Transverse colon (tissue), 4 donors: ENCODE measurements around the gene FLOT2. TPM values are rescaled to one million over a fixed set of nuclear protein-coding genes. Genes with fewer than 3 reads are reported as not detected.
A peak's percentile ranks its signal among the peaks of the same experiment; 100 is the strongest.

ENCODE experiments used
- DNase-seq: peaks from one replicate; pipeline ENCODE4 v3.0.0-alpha.2; 2019
- H3K27ac ChIP-seq, 4 donors: fragments of 200-600 bp; sonication (generic); 2 replicates each; pipeline ENCODE4 v1.5.1; 2016 to 2018; ENCODE audit warnings: inconsistent platforms in 4 of 4
- H3K27me3 ChIP-seq: fragments of 200-600 bp; sonication (generic); 2 replicates; pipeline ENCODE4 v1.5.1; 2017; ENCODE audit warnings: inconsistent platforms
- H3K36me3 ChIP-seq, 4 donors: fragments of 200-600 bp; sonication (generic); 2 replicates each; pipeline ENCODE4 v1.5.1; 2017 to 2019; ENCODE audit warnings: inconsistent platforms in 4 of 4
- H3K4me1 ChIP-seq, 4 donors: fragments of 200-600 bp; sonication (generic); 2 replicates each; pipeline ENCODE4 v1.5.1; 2017 to 2020; ENCODE audit warnings: inconsistent platforms in 4 of 4
- H3K4me3 ChIP-seq, 4 donors: fragments of 200-600 bp; sonication (generic); 1 replicate in 1 of 4; 2 replicates in 3 of 4; pipeline versions ENCODE4 v1.5.1 to v1.6.1; 2017 to 2019; ENCODE audit warnings: inconsistent platforms in 4 of 4
- H3K9me3 ChIP-seq, 2 donors: fragments of 200-600 bp; sonication (generic); 2 replicates each; pipeline ENCODE4 v1.5.1; 2017 to 2019; ENCODE audit warnings: inconsistent platforms in 2 of 2
- EP300 ChIP-seq: sonication (generic); formaldehyde crosslinking; IDR thresholded peaks from one replicate; pipeline ENCODE4 v1.6.1; 2017; ENCODE audit warnings: antibody characterized with exemption, low read depth
- POLR2A ChIP-seq: fragments of 450-650 bp; IDR thresholded peaks from one replicate; pipeline ENCODE4 v1.6.1; 2016; ENCODE audit warnings: antibody characterized with exemption, mild to moderate bottlenecking, moderate library complexity
- POLR2AphosphoS5 ChIP-seq, 3 donors: sonication (generic); formaldehyde crosslinking; IDR thresholded peaks; one replicate each; pipeline ENCODE4 v1.6.1; 2016; ENCODE audit warnings: antibody characterized with exemption in 3 of 3
- WGBS, 2 donors: methylation state at CpG; one replicate each; pipeline ENCODE4 v1.1.5; 2018; ENCODE audit warnings: low coverage in 1 of 2; 5-methylcytosine and 5-hydroxymethylcytosine counted together
- in situ Hi-C, 4 donors: fragments of 200-750 bp; cut with MboI; loops; one replicate each; pipeline versions ENCODE4 v1.15.0 to v1.15.1; 2017; ENCODE audit warnings: low sequenced_read_pairs in 3 of 4, low pct_ligation_motif_present in 1 of 4, low pct_unique_long_range_greater_than_20kb in 1 of 4
- intact Hi-C: fragments of 100-400 bp; cut with DNase I; formaldehyde crosslinking; loops from one replicate; pipeline ENCODE4 v1.15.1; 2023; ENCODE audit warnings: low total_unique reads
- total RNA-seq, 4 donors: library from RNA; depleted of rRNA; stranded (reverse); fragments of >200 nt; gene quantifications; one replicate each; pipeline ENCODE4 v1.1.0, GENCODE V29; 2016
- TF ChIP-seq, protein P1 (sequence below), 5 experiments: fragments of 200-600 bp in 3 of 5; fragments of 450-650 bp in 2 of 5; sonication (generic) in 3 of 5; IDR thresholded peaks; 1 replicate in 2 of 5; 2 replicates in 3 of 5; pipeline ENCODE4 v1.5.1; 2016 to 2017; ENCODE audit warnings: antibody characterized with exemption in 5 of 5, inconsistent platforms in 3 of 5, mild to moderate bottlenecking in 2 of 5, moderate library complexity in 1 of 5

Gene FLOT2
- total RNA-seq, 4 donors from 2014 or later, result 35.8 to 95.8 (median 46.5) TPM

DNA sequence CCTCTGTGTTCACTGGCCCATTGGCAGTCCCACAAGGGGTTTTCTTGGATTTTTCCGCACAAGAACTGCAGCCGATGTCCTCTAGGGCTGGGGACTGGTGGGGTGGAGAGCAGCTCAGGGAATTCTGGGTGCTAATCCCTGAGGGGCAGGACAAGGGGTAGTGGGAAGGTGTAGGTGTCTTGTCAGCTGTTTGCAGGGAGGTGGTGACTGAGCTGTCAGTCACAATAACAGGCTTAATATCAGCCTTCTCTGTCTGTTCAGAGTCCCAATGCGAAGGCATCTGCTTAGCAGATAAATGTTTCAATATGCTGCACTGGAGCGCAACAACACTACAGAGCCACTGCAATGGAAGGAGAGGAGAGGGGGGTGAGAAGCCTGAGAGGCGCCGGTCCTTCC, 15.4 kb upstream of the FLOT2 start:
- Histone ChIP-seq H3K27me3 (no peaks in the 10 kb centered on the region), H3K9me3 (no peaks in the 10 kb centered on the region), H3K36me3 (peaks cover 0 to 76% (median 29%) of the 10 kb centered on the region in 4 donors), H3K4me3 (no peak overlapping the region), H3K4me1 (peaks cover 16 to 26% (median 20%) of the 10 kb centered on the region in 4 donors), H3K27ac (peak overlapping the region; percentile 21 to 57 (median 52))
- in situ Hi-C loops, result loop anchor here in 3 of 4 donors (10.0 to 25.0 kb wide), 2 partner anchors 151 to 158 kb away; no protein-coding TSS in a partner anchor
- intact Hi-C loops, result no loop called here
- no peak for DNase-seq
- 93 to 100% methylated on average over 3 to 6 of the region's 6 CpGs for WGBS, 2 donors
- TF ChIP-seq POLR2A, result no peak
- no peak for TF ChIP-seq POLR2AphosphoS5 (IDR thresholded peaks at IDR 0.05)
- TF ChIP-seq EP300, result no peak

DNA sequence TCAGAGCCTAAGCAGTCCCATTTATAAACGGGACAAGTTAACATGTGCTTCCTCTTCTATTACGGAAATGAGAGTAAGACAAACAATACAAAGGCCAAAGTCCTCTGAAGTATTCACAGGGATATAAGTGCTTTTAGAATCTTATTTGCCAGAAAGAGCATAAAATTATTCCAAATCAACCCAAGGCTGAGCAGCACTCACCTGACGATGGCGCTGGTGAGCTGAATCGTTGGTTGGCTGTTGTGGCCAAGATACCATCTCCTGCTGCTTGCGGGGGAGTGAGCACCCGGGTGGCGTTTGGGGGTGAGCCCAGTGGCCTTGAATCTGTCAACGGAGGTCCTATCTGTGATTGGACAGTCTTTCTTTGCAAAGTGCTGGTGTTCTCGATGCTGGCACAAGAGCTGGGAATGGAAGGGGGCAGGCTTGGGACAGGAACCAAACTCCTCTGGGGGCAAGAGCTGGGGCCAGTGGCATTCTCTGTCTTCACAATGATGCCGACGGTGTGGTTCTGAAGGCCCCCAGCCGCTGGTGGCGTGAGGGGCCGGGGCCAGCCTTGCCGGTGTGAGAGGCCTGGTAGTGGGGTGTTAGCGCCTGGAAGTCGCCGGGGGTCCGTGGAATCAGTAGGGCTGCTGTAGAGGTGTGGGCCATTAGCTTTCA, 14.9 kb upstream of the FLOT2 start:
- TF ChIP-seq EP300, result no peak
- TF ChIP-seq POLR2A, result no peak
- TF ChIP-seq, protein P1, sequence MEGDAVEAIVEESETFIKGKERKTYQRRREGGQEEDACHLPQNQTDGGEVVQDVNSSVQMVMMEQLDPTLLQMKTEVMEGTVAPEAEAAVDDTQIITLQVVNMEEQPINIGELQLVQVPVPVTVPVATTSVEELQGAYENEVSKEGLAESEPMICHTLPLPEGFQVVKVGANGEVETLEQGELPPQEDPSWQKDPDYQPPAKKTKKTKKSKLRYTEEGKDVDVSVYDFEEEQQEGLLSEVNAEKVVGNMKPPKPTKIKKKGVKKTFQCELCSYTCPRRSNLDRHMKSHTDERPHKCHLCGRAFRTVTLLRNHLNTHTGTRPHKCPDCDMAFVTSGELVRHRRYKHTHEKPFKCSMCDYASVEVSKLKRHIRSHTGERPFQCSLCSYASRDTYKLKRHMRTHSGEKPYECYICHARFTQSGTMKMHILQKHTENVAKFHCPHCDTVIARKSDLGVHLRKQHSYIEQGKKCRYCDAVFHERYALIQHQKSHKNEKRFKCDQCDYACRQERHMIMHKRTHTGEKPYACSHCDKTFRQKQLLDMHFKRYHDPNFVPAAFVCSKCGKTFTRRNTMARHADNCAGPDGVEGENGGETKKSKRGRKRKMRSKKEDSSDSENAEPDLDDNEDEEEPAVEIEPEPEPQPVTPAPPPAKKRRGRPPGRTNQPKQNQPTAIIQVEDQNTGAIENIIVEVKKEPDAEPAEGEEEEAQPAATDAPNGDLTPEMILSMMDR (IDR thresholded peaks at IDR 0.05), result peak; percentile 38 to 60 (median 51)
- TF ChIP-seq POLR2AphosphoS5 (IDR thresholded peaks at IDR 0.05), result peak in 1 of 3 donors; percentile 21
- intact Hi-C loops, result no loop called here
- DNase-seq, result peak; percentile 68
- Histone ChIP-seq H3K9me3 (no peaks in the 10 kb centered on the region), H3K36me3 (peaks cover 0 to 70% (median 26%) of the 10 kb centered on the region in 4 donors), H3K27ac (peak overlapping the region; percentile 33 to 57 (median 52)), H3K4me1 (peaks cover 17 to 32% (median 25%) of the 10 kb centered on the region in 4 donors), H3K27me3 (no peaks in the 10 kb centered on the region), H3K4me3 (no peak overlapping the region)
- 70% methylated on average over 20 of the region's 20 CpGs; no CpG with 5 or more reads in 1 of the 2 donors for WGBS, 2 donors
- in situ Hi-C loops, result loop anchor here in 3 of 4 donors (10.0 to 25.0 kb wide), 2 partner anchors 150 to 158 kb away; no protein-coding TSS in a partner anchor

DNA sequence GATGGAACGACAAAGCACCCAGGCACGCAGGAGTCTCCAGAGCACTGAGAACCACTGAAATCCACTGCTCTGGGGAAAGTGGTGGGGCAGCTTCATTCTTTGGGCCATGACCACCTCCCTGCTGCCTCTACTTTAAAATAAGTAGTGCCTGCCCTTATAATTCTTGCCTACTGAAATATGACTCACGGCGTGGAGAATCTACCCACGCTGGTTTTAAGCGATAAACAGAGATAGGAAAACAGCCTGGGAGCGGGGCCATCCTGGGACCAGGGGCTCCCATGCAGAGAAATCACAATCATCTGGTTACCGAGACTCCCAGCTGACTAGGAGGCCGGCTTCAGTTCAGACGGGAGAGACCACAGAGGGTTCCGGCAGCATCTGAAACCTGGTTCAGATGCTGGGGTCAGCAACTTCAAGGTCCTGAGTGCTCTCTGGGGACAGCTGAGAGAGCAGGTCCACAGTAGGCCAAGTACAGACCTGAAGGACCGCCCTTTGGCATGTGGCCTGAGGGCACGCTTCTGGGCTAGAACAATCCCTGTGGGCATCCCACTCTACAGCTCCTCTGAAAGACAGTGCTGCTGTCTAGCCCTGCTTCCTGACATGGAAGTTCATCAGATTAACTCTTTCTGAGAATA, 14.0 kb upstream of the FLOT2 start:
- H3K4me1 ChIP-seq, result peaks cover 20 to 39% (median 29%) of the 10 kb centered on the region in 4 donors
- WGBS, 2 donors, result 94% methylated on average over 12 of the region's 13 CpGs; no CpG with 5 or more reads in 1 of the 2 donors
- H3K27ac ChIP-seq, result peak overlapping the region; percentile 33 to 57 (median 52)
- H3K27me3 ChIP-seq, result no peaks in the 10 kb centered on the region
- H3K9me3 ChIP-seq, result no peaks in the 10 kb centered on the region
- in situ Hi-C loops (loop anchor here in 3 of 4 donors (10.0 to 25.0 kb wide), 2 partner anchors 149 to 157 kb away; no protein-coding TSS in a partner anchor), intact Hi-C loops (no loop called here)
- no peak for TF ChIP-seq POLR2A
- TF ChIP-seq POLR2AphosphoS5 (IDR thresholded peaks at IDR 0.05), result no peak
- TF ChIP-seq, protein P1 (IDR thresholded peaks at IDR 0.05), result no peak
- TF ChIP-seq EP300, result no peak
- H3K36me3 ChIP-seq, result peaks cover 0 to 62% (median 23%) of the 10 kb centered on the region in 4 donors
- H3K4me3 ChIP-seq, result no peak overlapping the region
- no peak for DNase-seq

DNA sequence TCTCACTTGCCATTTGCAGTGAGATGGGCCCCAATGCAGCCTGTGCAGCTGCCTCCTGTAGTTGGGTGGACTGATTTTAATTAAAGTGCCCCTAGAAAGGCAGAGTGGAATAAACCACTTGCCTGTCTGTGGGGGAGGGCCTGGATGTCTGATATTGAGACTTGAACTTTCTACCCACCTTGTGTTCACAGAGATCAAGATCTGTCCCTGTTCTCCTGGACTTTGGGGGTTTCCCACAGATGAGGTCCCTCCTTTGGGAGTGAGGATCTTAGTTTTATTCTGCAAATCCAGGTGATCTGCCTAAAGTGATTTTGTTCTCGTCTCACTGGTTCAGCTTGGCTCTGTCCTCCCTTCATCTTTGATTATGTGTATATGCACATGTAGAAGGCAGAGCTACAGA, 13.0 kb upstream of the FLOT2 start:
- TF ChIP-seq POLR2AphosphoS5 (IDR thresholded peaks at IDR 0.05) (no peak), EP300 (no peak), POLR2A (no peak)
- TF ChIP-seq, protein P1 (IDR thresholded peaks at IDR 0.05), result no peak
- peaks cover 20 to 39% (median 29%) of the 10 kb centered on the region in 4 donors for H3K4me1 ChIP-seq
- no peak overlapping the region for H3K27ac ChIP-seq
- H3K36me3 ChIP-seq, result peaks cover 0 to 68% (median 21%) of the 10 kb centered on the region in 4 donors
- no peak for DNase-seq
- intact Hi-C loops (no loop called here), in situ Hi-C loops (loop anchor here in 3 of 4 donors (10.0 to 25.0 kb wide), 2 partner anchors 148 to 156 kb away; no protein-coding TSS in a partner anchor)
- 82 to 83% methylated on average over 1 of the region's 1 CpG for WGBS, 2 donors
- no peaks in the 10 kb centered on the region for H3K27me3 ChIP-seq
- no peak overlapping the region for H3K4me3 ChIP-seq
- no peaks in the 10 kb centered on the region for H3K9me3 ChIP-seq
